Upper lobe of left lung (tissue), 6 donors: ENCODE measurements around the gene DVL3. TPM values are rescaled to one million over a fixed set of nuclear protein-coding genes. Genes with fewer than 3 reads are reported as not detected.
"Not testable (repeated sequence)": the region's sequence is repeated elsewhere in the genome, so short reads cannot be mapped to it uniquely, and the experiment has no call there.

Experiments used
- ATAC-seq, 2 donors: fragments of 200-7000 bp; cut with Tn5 transposase; one replicate each; pipeline ENCODE4 v1.9.1; 2022; ENCODE audit warnings: mild to moderate bottlenecking in 2 of 2, moderate library complexity in 2 of 2; ENCODE audit not compliant: low FRiP score in 2 of 2
- DNase-seq, 2 donors: peaks; one replicate each; pipeline ENCODE4 v3.0.0-alpha.2; 2019 to 2020
- H3K27ac ChIP-seq, 4 donors: fragments of 200-600 bp; sonication (generic); one replicate each; pipeline ENCODE4 v1.5.1; 2016 to 2019
- H3K27me3 ChIP-seq, 4 donors: fragments of 200-600 bp; sonication (generic); one replicate each; pipeline ENCODE4 v1.5.1; 2017 to 2019
- H3K36me3 ChIP-seq, 4 donors: fragments of 200-600 bp; sonication (generic); one replicate each; pipeline ENCODE4 v1.5.1; 2016 to 2019
- H3K4me1 ChIP-seq, 4 donors: fragments of 200-600 bp; sonication (generic); one replicate each; pipeline ENCODE4 v1.5.1; 2018 to 2019
- H3K4me3 ChIP-seq, 4 donors: fragments of 200-600 bp; sonication (generic); one replicate each; pipeline ENCODE4 v1.5.1; 2017 to 2019; ENCODE audit warnings: mild to moderate bottlenecking in 2 of 4, moderate library complexity in 1 of 4
- H3K9me3 ChIP-seq, 4 donors: fragments of 200-600 bp; sonication (generic); one replicate each; pipeline ENCODE4 v1.5.1; 2018 to 2019
- EP300 ChIP-seq, 4 donors: sonication (generic); formaldehyde crosslinking; IDR thresholded peaks; one replicate each; pipeline ENCODE4 v1.5.1; 2017; ENCODE audit warnings: antibody characterized with exemption in 4 of 4, control low read depth in 2 of 4
- POLR2A ChIP-seq, 4 donors: fragments of 450-650 bp; IDR thresholded peaks; one replicate each; pipeline ENCODE4 v1.5.1; 2016 to 2017; ENCODE audit warnings: antibody characterized with exemption in 4 of 4, mild to moderate bottlenecking in 2 of 4
- POLR2AphosphoS5 ChIP-seq, 2 donors: sonication (generic); formaldehyde crosslinking; IDR thresholded peaks; one replicate each; pipeline ENCODE4 v1.5.1; 2017; ENCODE audit warnings: antibody characterized with exemption in 2 of 2
- WGBS, 2 donors: methylation state at CpG; one replicate each; pipeline ENCODE4 v1.1.5; 2017 to 2018; 5-methylcytosine and 5-hydroxymethylcytosine counted together
- total RNA-seq, 6 donors: library from RNA; depleted of rRNA in 4 of 6; stranded (reverse); fragments of >200 nt in 4 of 6; gene quantifications; one replicate each; pipeline versions ENCODE4 v1.1.0 to v1.2.1, GENCODE V29; 2016 to 2021
- TF ChIP-seq, protein P1 (sequence below), 6 experiments: fragments of 450-650 bp in 4 of 6; fragments of 200-600 bp in 2 of 6; sonication (generic) in 2 of 6; IDR thresholded peaks; one replicate each; pipeline ENCODE4 v1.5.1; 2016 to 2019; ENCODE audit warnings: antibody characterized with exemption in 6 of 6
- donor health status: DM: no; HTN: no; CAD: no; lungs with moderate emphysema.
- donor health status: DM: no; HTN: yes; CAD: no; lungs with severe emphysema.

DVL3 gene
- 100 to 1,000 TPM in 1 of 6 donors, 10 to 100 TPM in 5; 36.5 to 106 (median 62.8) TPM for total RNA-seq

DNA sequence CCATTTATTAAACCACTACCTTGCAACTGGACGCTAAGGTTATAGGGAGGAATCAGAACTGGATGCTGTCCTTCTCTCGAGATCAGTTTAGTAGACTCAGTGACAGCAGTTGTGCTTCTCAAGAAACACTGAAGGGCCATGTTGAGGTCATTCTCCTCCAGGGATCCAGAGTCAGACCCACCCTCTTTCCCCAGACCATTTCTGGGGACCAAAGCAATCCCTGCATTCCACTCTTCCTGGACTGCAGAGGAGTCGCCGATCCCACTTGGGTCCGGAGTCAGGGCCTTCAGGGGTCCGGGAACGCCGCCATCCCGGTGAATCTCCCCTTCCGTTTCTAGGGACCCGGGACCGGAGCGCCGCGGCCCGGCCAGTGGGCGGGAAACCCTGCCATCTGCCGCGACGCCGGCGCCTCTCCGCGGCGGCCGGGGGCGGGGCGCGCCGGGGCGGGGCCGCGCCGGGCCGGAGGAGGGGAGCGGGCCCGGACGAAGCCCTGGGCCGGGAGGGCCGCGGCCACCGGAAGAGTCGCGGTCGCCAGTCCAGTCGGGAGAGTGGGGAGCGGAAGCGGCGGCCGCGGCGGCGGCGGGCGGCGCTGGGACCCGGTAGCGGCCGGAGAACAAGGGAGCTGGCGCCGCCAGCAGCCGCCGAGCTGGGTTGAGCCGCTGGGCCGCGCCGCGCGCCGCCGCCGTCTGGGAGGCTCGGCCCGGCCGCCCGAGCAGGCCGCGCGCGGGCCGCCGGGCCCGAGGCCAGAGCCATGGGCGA lies at the start of gene DVL3:
Gene DVL3 (plus strand): TSS at position 493 of the 759 bp plus-strand sequence. CDS start 259 bp downstream, at position 752.
- TF ChIP-seq POLR2A (IDR thresholded peaks at IDR 0.05) = peak in 1 of 4 donors; percentile 67
- peak in 1 of 2 donors; percentile 55 for TF ChIP-seq POLR2AphosphoS5 (IDR thresholded peaks at IDR 0.05)
- TF ChIP-seq EP300 (IDR thresholded peaks at IDR 0.05) = no peak
- TF ChIP-seq, protein P1, sequence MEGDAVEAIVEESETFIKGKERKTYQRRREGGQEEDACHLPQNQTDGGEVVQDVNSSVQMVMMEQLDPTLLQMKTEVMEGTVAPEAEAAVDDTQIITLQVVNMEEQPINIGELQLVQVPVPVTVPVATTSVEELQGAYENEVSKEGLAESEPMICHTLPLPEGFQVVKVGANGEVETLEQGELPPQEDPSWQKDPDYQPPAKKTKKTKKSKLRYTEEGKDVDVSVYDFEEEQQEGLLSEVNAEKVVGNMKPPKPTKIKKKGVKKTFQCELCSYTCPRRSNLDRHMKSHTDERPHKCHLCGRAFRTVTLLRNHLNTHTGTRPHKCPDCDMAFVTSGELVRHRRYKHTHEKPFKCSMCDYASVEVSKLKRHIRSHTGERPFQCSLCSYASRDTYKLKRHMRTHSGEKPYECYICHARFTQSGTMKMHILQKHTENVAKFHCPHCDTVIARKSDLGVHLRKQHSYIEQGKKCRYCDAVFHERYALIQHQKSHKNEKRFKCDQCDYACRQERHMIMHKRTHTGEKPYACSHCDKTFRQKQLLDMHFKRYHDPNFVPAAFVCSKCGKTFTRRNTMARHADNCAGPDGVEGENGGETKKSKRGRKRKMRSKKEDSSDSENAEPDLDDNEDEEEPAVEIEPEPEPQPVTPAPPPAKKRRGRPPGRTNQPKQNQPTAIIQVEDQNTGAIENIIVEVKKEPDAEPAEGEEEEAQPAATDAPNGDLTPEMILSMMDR (IDR thresholded peaks at IDR 0.05) = peak in 1 of 6 experiments; percentile 8
- DNase-seq (peak; percentile 78 to 96), ATAC-seq (peak; percentile 80 to 94)
- peak within 1 kb of the TSS; percentile 82 to 93 (median 92) for H3K27ac ChIP-seq
- no peaks in the 10 kb centered on the region for H3K9me3 ChIP-seq
- H3K27me3 ChIP-seq = no peaks in the 10 kb centered on the region
- 2 to 10% methylated on average over 5 to 27 of the region's 84 CpGs for WGBS, 2 donors
- H3K36me3 ChIP-seq = no peaks in the 10 kb centered on the region
- peaks cover 31 to 54% (median 38%) of the 10 kb centered on the region in 4 donors for H3K4me1 ChIP-seq
- H3K4me3 ChIP-seq = peak within 1 kb of the TSS; percentile 88 to 98 (median 92)

DNA sequence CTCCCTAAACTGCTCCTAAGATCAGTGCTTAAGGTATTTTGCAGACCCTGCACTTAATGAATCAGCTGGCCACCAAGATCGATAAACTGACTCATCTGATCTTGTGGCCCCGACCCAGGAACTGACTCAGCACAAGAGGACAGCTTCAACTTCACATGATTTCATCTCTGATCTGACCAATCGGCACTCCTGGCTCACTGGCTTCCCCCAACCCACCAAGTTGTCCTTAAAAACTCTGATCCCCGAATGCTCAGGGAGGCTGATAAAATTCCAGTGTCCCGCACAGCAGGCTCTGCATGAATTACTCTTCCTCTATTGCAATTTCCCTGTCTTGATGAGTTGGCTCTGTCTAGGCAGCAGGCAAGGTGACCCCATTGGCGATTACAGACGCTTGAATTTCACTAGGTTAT lies 44.9 kb upstream of the DVL3 start:
- 62 to 65% methylated on average over 7 of the region's 7 CpGs for WGBS, 2 donors
- TF ChIP-seq, protein P1 (IDR thresholded peaks at IDR 0.05) = no peak
- TF ChIP-seq POLR2A (IDR thresholded peaks at IDR 0.05) (no peak), POLR2AphosphoS5 (IDR thresholded peaks at IDR 0.05) (no peak), EP300 (IDR thresholded peaks at IDR 0.05) (no peak)
- DNase-seq (no peak), ATAC-seq (no peak)
- Histone ChIP-seq H3K27ac (no peak overlapping the region), H3K36me3 (no peaks in the 10 kb centered on the region), H3K4me3 (no peak overlapping the region), H3K27me3 (no peaks in the 10 kb centered on the region), H3K9me3 (no peaks in the 10 kb centered on the region), H3K4me1 (no peaks in the 10 kb centered on the region)

DNA sequence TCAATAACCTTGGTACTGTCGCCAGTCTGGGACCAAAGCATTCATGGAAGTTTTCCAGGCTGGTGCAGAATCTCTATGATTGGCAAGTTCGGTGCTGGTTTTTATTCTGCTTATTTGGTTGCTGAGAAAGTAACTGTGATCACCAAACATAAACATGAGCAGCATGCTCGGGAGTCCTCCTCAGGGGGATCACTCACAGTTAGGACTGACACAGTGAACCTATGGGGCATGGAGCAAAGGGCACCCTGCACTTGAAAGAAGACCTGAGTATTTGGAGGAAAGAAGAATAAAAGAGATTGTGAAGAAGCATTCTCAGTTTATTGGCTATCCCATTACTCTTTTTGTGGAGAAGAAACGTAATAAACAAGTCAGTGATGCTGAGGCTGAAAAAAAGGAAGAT lies 39.2 kb upstream of the DVL3 start:
- 84 to 88% methylated on average over 4 of the region's 4 CpGs for WGBS, 2 donors
- Histone ChIP-seq H3K4me1 (no peaks in the 10 kb centered on the region), H3K27me3 (no peaks in the 10 kb centered on the region), H3K4me3 (no peak overlapping the region), H3K9me3 (no peaks in the 10 kb centered on the region), H3K36me3 (no peaks in the 10 kb centered on the region), H3K27ac (no peak overlapping the region)
- DNase-seq (no peak), ATAC-seq (no peak)
- no peak for TF ChIP-seq POLR2AphosphoS5 (IDR thresholded peaks at IDR 0.05)
- TF ChIP-seq POLR2A (IDR thresholded peaks at IDR 0.05) = no peak
- TF ChIP-seq EP300 (IDR thresholded peaks at IDR 0.05) = no peak

DNA sequence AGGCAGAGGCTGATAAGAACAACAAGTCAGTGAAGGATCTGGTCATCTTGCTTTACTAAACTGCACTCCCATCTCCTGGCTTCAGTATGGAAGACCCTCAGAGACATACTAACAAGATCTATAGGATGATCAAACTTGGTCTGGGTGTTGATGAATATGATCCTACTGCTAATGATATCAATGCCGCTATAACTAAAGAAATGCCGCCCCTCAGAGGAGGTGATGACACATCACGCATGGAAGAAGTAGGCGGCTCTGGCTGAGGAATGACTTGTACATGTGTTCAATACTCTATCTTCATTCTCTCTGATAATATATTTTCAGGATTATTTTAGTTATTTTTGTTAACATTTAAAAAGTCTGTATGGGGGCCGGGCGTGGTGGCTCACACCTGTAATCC lies 37.5 kb upstream of the DVL3 start:
- no peak for TF ChIP-seq EP300 (IDR thresholded peaks at IDR 0.05)
- TF ChIP-seq, protein P1 (IDR thresholded peaks at IDR 0.05) = no peak
- no peak for TF ChIP-seq POLR2AphosphoS5 (IDR thresholded peaks at IDR 0.05)
- no peak for TF ChIP-seq POLR2A (IDR thresholded peaks at IDR 0.05)
- no peaks in the 10 kb centered on the region for H3K9me3 ChIP-seq
- DNase-seq (no peak), ATAC-seq (no peak)
- H3K27me3 ChIP-seq = no peaks in the 10 kb centered on the region
- no peaks in the 10 kb centered on the region for H3K4me1 ChIP-seq
- WGBS, 2 donors = 92 to 94% methylated on average over 6 of the region's 6 CpGs
- no peak overlapping the region for H3K27ac ChIP-seq
- no peaks in the 10 kb centered on the region for H3K36me3 ChIP-seq
- no peak overlapping the region for H3K4me3 ChIP-seq

DNA sequence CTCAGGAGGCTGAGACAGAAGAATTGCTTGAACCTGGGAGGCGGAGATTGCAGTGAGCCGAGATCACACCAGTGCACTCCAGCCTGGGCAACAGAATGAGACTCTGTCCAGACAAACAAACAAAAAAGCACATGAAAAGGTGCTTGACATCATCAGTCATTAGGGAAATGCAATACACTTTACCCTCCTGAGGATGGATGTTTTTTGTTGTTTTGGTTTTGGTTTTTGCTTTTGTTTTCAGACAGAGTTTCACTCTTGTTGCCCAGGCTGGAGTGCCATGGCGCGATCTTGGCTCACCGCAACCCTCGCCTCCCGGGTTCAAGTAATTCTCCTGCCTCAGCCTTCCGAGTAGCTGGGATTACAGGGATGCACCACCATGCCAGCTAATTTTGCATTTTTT lies 34.1 kb upstream of the DVL3 start:
- not testable (repeated sequence) for H3K36me3 ChIP-seq, H3K4me3 ChIP-seq, H3K27ac ChIP-seq, H3K9me3 ChIP-seq, ATAC-seq, H3K4me1 ChIP-seq, H3K27me3 ChIP-seq
- DNase-seq = peak in 1 of 2 donors; percentile 23
- 94% methylated on average over 8 of the region's 8 CpGs for WGBS, 2 donors

DNA sequence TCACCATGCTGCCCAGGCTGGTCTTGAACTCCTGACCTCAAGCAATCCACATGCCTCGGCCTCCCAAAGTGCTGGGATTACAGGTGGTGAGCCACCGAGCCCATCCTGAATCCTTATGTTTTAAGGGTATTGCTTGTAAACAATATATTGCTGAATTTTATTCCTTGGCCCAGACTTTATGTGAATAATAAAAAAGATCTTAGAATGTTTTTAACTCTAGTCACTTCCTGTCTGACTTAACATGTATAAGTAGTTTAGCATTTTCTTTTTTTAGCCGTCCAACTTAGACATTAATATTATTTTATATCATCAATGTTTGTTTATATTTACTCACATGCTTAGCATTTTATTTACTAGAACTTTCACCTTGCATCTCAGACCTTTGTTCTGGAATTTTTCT lies 29.2 kb upstream of the DVL3 start:
- no peak for TF ChIP-seq POLR2A (IDR thresholded peaks at IDR 0.05)
- TF ChIP-seq POLR2AphosphoS5 (IDR thresholded peaks at IDR 0.05) = no peak
- TF ChIP-seq, protein P1 (IDR thresholded peaks at IDR 0.05) = no peak
- no peak for TF ChIP-seq EP300 (IDR thresholded peaks at IDR 0.05)
- no peak for ATAC-seq

More for the DNA sequence above, 29.2 kb upstream of the DVL3 start:
- DNase-seq = no peak
- WGBS, 2 donors = 51 to 77% methylated on average over 3 of the region's 3 CpGs
- Histone ChIP-seq H3K27me3 (no peaks in the 10 kb centered on the region), H3K9me3 (no peaks in the 10 kb centered on the region), H3K4me3 (no peak overlapping the region), H3K4me1 (no peaks in the 10 kb centered on the region), H3K36me3 (no peaks in the 10 kb centered on the region), H3K27ac (no peak overlapping the region)
